ENCODE data around the gene ST7.

- TF ChIP-seq CTCF (conservative IDR thresholded peaks at IDR 0.05; ENCODE audit: low read length) (no peak), EZH2phosphoT487 (IDR thresholded peaks at IDR 0.05; ENCODE audit: borderline replicate concordance) (no peak)
These were observed 298.4 kb downstream of the ST7 start for GRCh38 chr7:117251687-117252086.
